GM18951 (cell line): ENCODE measurements around the gene GGTLC2.
"Not testable (repeated sequence)": the region's sequence is repeated elsewhere in the genome, so short reads cannot be mapped to it uniquely, and the experiment has no call there.

Experiments
- POLR2A ChIP-seq: IDR thresholded peaks from 4 replicates; pipeline ENCODE4 v1.6.1; 2011; ENCODE audit warnings: mild to moderate bottlenecking; ENCODE audit not compliant: insufficient read length, insufficient read depth; ENCODE audit errors: extremely low read depth
- in situ Hi-C: fragments of 300-500 bp; cut with MboI; formaldehyde crosslinking; loops from one replicate; pipeline ENCODE4 v1.12.0; 2022; ENCODE audit warnings: low sequenced_read_pairs, mixed read lengths, inconsistent platforms; ENCODE audit not compliant: unreplicated experiment

Gene GGTLC2

DNA sequence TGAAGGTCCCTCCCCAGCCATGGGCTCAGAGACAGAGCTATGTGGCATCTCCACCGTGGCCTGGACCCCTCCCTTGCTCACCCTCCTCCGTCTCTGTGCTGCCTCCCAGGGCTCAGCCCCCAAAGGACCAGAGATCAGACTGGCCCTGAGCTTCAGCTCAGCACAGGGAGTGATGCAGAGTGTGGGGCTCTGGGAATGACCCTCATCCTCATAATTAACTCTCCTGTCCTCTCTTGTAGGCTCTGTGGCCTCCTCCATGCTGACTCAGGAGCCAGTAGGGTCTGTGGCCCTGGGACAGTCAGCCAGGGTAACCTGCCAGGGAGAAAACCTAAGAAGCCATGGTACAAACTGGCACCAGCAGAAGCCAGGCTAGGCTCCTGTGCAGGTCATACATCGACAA, 28.7 kb downstream of the GGTLC2 start:
- in situ Hi-C loops, result no loop called here
- no peak for TF ChIP-seq POLR2A

DNA sequence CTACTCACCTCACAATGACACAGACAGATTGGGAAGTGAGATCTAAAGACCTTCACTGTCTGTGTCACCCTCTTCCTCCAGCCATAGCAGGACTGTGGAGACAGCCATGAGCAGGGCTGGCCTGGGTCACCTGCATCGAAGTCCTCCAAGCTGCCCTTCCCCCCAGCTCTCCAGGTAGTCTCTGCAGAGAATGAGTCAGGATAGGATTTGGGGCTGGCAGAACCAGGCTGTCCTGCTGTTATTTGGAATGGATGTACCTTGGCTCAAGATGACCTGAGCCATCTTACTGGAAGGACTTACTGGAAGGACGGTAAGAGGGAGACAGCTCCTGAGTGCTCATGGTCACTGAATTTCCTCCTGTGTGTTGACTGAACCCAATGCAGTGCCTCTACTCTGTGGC, 29.2 kb downstream of the GGTLC2 start:
- no peak for TF ChIP-seq POLR2A
- in situ Hi-C loops, result no loop called here

DNA sequence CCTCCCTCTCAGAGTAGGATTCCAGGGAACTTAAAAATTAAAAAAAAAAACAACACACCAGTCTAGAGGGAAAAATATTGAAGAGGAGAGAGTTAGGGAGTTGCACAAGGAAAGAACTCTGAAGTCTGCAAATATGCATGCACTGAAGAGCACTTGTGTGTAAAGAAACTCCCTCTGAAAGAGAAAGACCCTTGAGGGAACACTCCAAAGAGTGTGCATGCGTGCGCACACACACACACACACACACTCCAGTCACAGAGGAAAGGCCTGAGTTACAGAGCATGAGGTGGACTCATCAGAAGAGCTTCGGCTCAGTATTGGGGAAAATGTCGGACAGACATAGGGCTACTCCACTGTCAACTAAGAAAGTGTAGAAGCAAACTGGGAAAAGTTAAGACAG, 30.1 kb downstream of the GGTLC2 start:
- no peak for TF ChIP-seq POLR2A
- in situ Hi-C loops, result no loop called here

DNA sequence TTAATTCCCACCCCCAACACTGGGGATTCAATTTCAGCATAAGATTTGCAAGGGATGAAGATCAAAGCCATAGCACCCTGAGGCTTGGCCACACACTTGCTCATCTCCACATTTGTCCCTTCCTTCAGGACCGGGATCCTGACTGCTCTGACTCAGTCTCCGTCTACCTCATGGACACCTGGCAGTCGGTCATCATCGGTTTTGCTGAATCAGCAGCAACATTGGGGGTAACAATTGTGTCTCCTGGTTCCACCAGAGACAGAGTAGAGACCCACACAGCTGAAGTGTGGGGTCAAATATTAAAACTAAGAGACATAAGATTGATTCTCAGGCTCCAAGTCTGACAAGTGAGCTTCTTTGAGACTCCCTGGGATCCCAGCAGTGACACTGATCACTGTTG, 34.6 kb downstream of the GGTLC2 start:
- in situ Hi-C loops, result no loop called here

DNA sequence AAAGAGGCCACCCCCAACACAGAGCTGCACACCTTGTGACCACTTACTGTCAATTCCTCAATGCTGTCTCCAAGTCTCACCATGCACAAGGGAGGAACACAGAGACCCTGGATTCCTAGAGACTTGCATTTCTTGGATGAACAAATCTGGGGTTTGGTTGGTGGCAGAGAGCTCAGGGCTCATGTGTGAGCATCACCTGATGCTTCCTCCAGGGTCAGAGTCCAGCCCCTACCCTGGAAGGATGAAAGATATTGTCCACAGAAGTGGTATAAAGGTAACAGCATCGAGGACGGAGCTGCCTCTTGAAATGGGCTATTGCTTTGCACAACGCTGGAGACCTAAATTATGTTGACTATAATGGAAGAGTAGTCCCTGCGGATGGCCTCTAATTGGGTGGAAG, 36.0 kb downstream of the GGTLC2 start:
- no peak for TF ChIP-seq POLR2A
- in situ Hi-C loops, result no loop called here

More for the DNA sequence above, 34.6 kb downstream of the GGTLC2 start:
- TF ChIP-seq POLR2A, result no peak

DNA sequence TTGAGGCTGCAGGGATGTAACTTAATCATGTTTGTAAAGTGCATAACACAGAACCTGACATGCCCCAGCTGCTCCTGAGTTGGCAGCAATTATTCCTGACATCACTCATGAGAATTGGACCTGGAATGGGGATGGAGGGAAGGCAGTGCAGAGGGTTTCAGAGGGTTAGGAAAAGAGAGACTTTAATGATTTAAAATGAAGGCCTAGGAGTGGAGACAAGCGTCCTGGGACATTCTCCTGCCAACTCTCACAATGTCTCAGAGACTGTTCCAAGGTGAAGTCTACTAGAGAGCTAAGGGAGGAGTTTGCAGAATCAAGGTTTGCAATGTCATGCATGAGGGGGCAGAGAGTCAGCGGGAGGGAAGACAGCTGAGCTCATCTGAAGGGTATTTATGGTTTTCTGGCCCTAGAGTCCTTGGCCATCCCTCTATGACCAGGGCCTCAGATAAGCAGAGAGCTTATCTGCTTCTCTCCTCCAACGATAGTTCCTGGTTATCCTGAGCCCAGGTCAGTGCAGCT, 36.9 kb downstream of the GGTLC2 start:
- in situ Hi-C loops, result no loop called here
- no peak for TF ChIP-seq POLR2A

DNA sequence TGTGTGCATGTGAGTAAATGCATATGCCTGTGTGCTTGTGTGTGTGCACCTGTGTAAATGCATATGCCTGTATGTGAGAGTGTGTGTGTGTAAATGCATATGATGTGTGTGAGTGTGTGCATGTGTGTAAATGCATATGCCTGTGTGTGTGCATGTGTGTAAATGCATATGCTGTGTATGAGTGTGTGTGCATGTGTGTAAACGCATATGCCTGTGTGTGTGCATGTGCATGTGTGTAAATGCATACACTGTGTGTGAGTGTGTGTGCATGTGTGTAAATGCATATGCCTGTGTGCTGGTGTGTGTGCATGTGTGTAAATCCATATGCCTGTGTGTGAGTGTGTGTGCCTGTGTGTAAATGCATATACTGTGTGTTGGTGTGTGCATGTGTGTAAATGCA, 37.8 kb downstream of the GGTLC2 start:
- no peak for TF ChIP-seq POLR2A
- in situ Hi-C loops, result no loop called here

DNA sequence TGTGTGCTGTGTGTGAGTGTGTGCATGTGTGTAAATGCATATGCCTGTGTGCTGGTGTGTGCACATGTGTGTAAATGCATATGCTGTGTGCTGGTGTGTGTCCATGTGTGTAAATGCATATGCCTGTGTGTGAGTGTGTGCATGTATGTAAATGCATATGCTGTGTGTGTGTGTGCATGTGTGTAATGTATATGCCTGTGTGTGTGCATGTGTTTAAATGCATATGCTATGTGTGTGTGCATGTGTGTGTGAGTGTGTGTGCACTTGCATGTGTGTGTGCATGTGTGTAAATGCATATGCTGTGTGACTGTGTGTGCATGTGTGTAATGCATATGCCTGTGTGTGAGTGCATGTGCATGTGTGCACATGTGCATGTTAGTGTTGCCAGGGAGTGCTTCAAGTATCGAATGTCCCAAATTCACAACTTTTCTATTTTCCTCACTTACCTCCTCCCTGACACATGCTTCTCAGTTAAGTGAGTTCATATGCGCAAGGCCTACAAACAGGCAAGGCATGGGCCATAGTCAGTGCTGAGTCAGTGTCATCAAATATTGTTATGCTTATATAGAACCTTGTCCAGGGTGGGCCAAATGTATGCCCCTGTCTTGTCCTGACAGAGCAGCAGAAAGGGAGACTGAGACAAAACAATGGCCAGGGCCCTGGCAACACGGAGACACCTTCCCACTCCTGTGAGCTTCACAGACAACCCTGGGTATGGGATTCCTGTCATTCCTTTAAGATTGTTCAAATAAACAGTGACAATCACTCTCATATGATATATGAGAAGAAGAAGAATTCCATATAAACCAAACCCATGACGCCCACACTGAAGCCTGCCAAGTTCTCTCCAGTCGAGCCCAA, 38.6 kb downstream of the GGTLC2 start:
- in situ Hi-C loops, result no loop called here
- TF ChIP-seq POLR2A, result no peak

DNA sequence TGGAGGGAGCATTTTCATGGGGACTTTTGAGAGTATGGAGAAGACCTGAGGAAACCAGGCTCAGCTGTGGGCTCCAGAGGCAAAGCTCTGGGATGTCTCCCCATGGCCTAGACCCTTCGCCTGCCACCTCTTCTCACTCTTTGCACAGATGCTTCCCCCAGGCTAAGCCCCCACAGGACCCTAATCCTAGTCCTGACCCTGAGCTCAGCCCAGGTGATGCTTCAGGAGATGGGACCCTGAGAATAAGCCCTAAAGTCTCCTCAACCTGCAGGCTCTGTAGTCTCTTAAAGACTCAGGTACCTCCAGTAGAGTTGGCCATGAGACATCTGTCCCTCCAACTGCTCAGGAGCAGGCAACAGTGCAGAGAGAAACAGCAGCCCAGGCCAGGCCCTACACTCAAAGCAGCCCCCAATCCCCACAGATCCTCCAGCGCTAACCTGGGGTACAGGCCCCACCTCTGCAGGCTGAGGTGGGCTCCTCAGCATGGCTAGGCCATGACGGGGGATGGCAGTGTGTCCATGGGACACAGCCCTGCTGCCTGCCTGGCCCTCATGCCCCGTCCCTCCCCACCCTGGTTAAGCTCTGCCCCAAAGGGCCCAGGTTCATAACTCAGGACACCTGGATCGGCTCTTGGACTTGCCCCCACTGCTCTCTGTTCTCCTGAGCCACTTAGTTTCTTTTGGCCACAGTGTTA, 39.4 kb downstream of the GGTLC2 start:
- in situ Hi-C loops, result no loop called here
- TF ChIP-seq POLR2A, result no peak

DNA sequence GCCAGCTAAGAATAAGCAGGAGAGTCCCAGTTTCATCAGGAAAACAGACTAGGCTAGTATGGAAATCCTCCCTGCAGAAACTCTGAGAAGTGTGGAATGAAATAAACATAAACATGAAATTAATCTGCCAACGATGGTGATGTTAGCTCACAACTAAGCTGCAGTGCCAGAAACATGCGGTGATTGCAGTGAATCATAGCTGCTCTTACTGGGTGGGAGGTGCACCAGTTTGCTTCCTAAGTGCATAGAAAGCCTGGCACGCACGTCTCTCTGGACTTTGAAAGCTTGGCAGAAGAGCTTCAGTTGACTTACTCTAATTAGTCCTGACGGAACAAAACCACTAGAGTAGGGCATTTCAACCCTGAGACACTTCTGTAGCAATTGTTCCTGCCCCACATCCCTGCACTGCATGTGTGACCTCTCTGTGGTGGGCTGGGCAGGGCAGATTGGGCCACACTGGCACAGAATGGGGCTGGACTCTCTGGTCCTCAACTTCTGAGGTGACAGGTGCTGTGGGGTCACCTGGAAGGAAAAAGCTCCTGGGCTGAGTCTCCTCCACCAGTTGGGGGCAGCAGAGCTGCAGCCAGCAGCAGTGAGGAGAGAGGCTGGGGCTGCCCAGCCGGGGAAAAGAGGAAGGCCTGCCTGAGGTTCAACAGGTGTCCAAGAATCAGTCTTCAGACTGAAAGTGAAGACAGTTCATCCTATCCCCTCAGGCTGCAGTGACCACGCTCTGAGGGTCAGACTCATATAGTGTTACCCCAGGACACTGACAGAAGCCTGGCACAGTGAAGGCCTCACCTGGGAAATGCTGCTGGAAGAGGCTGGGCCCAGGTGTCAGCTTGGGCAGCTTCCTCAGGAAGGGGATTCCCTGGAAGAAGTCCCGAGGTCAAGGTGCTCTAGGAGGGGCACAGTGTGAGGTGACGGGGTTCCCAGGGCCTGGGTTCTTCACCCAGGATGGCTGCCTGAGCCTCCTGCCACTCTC, 40.5 kb downstream of the GGTLC2 start:
- in situ Hi-C loops, result no loop called here
- no peak for TF ChIP-seq POLR2A

DNA sequence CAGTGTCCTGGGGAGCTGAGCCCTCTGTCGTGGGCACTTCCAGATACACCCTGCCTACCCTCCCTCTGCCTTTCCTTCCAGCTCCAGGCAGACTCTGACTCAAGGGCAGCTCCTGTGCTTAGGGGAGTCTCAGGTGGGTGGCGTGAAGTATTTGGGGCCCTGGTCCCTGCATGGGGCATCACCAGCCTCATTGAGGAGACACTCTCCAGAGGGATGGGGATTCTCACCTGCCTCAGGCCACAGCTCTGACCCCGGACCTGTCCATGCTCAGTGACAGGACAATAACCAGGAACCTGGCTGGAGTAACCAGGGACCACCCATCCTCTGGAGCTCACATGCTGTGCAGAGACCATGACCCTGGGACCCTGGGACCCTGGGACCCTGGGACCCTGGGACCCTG, 41.2 kb downstream of the GGTLC2 start:
- in situ Hi-C loops, result no loop called here
- TF ChIP-seq POLR2A, result no peak

DNA sequence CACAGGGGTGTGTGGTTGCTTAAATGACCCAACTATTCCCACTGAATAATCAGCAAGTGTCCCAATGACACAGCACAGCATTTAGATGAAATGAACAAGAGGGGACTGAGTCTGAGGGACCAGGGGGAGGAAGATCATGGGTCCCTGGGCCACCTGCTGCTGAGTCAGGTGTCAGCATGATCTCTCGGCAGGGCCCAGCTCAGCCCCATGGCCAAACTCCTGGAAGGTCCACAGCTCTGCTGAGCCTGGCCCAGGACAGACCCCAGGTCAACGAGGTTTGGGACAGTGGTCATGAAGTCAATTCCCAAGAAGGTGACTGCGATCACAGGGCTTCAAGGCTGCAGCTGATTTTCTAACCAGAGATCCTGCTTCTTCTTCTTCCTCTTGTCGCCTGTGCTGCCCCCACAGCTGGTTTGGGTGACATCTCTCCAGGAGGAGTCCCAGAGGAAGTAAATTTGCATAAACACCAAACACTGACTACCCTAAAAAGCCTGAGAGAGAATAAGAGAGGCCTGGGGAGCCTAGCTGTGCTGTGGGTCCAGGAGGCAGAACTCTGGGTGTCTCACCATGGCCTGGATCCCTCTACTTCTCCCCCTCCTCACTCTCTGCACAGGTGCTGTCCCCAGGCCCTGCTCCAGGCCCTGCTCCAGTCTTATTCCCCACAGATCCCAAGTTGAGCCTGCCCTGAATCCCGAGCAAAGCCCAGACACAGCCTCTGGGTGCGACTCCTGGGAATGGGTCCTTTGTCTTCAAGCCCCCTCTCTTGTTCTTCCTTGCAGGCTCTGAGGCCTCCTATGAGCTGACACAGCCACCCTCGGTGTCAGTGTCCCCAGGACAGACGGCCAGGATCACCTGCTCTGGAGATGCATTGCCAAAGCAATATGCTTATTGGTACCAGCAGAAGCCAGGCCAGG, 42.0 kb downstream of the GGTLC2 start:
- in situ Hi-C loops, result not testable (repeated sequence)
